GM19238 (cell line): ENCODE results near the gene KRTAP4-12.
"Not testable (repeated sequence)": the region's sequence is repeated elsewhere in the genome, so short reads cannot be mapped to it uniquely, and the experiment has no call there.

Experiments used
- DNase-seq: peaks from one replicate; pipeline ENCODE4 v3.0.0; 2011; ENCODE audit warnings: low spot score; ENCODE audit not compliant: insufficient read length

The KRTAP4-12 gene

DNA sequence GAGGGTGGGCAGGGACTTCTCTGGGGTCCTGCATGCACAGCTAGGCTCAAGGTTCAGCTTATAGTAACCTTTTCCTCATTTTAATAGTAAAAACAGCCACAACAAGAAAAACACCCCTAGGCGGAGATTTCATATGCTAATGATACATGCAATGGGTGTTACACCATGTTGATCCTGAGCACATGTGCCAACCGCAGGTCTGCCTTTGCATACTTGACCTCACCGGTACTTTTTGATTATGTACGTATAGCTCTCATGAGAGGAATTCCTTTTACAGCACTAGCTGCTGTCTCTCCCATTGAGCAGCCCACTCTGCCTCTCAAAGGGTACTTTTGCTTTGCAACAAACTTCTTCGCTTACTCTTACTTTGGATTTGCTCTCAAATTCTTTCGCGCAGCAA lies 27.9 kb downstream of the KRTAP4-12 start:
- no peak for DNase-seq

DNA sequence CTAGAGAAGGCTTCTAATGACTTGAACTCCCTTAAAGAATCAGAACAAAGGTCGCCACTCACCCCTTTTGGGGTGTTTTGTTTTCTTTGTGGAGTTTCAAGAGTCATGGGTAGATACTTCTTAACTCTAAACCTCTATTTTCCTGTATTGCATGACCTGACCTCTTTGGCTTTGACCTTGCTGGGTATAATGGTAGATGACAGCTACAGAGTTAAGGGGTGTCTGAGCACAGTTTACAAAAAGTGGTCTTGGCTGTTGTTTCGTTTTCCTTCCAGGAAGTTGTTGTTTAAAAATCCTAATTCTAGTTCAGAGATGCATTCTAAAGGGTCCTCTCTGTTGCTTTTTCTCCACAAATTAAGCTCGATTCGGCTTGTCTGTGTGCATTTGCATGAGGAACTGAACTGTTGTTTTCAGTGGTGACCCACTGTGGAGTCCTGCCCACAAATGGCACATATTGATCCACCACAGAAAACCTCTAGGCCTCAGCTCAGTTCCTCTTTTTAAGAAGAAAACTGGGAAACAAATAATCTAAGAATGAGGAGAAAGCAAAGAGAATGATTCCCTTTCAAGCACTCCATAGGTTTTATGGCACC lies 35.1 kb downstream of the KRTAP4-12 start:
- not testable (repeated sequence) for DNase-seq

DNA sequence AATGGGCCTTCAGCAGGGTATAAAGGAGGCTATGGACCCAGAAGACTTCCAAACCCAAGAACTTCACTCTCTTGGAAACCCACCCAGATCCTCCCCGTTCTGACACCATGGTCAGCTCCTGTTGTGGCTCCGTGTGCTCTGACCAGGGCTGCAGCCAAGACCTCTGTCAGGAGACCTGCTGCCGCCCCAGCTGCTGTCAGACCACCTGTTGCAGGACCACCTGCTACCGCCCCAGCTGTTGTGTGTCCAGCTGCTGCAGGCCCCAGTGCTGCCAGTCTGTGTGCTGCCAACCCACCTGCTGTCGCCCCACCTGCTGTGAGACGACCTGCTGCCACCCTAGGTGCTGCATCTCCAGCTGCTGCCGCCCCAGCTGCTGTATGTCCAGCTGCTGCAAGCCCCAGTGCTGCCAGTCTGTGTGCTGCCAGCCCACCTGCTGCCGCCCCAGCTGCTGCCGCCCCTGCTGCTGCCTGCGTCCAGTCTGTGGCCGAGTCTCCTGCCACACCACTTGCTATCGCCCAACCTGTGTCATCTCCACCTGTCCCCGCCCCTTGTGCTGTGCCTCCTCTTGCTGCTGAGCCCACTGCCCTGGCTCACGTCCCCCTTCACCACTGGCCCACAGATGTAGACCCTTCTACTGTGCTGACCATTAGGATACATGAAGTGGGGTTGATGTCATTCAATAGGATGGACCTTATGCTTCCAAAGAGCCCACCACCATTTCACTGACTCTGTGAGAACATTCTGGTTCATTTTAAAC lies 39.7 kb downstream of the KRTAP4-12 start, which contains the start of gene KRTAP4-7:
KRTAP4-7 (plus strand) TSS at position 51 of the 757 bp plus-strand sequence; CDS start at position 108, 57 bp downstream.
- DNase-seq, result not testable (repeated sequence)

DNA sequence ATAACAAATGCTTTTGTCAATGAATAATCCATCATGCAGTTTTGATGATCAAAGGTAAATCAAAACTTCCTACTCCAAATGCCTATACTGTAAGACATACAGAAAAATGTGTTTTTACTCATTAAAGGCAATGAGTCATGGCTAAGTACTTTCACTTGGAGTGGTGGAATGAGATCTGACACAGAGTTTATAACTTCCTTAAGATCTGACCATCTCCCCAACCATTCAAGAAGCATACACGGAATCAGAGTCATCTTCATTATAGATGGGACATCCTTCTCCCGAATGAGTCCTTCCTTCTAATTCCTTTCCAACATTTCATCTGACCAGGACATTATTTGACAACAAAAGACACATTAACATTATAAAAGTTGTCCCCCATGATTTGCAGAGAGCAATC lies 40.6 kb downstream of the KRTAP4-12 start:
- DNase-seq, result not testable (repeated sequence)

DNA sequence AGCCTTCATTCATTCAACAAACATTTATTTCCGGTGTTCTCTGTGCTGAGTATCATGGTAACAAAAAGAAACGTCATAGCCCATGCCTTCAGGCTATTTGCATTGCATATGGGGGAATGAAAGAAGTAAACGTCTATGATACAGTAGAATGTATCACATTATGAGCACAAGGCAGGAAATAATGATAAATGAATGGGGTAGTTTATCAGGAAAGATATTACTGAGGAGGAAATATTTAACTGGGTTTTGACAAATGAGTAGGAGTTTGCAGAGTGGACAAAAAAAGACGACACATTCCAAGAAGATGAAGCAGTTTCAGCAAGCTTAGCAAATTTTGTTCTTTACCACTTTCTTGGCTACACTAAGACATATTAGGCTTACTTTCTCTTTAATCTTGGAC lies 41.4 kb downstream of the KRTAP4-12 start:
- no peak for DNase-seq

DNA sequence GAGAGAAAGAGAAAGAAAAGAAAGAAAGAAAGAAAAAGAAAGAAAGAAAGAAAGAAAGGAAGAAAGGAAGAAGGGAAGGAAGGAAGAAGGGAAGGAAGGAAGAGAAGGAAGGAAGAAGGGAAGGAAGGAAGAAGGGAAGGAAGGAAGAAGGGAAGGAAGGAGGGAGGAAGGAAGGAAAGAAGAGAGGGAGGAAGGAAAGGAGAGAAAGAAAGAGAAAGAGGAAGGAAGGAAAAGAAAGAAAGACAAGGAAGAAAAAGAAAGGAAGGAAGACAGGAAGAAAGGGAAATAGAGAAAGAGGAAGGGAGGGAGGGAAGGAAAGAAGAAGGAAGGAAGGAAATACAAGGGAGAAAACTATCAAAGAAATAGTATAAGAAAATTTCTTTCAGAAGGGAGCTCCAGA lies 47.2 kb downstream of the KRTAP4-12 start:
- DNase-seq, result no peak

DNA sequence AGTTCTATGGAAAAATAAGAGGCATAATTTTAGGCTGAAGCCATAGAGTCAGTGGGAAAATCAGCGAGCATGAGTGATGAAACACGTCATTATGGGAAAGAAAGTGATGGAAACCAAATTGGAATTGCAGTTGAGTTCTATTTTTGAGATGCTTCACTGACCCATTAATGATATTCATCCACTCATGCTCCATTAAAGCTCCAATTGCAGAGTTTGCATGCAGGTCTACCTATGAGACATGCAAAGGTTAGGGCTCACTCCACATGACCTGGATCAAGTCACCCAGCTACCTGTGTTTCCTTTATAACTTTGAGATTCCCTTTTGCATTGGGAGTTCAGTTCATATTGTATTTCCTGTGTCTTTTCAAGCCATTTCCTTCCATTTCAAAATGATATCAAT lies 50.3 kb downstream of the KRTAP4-12 start:
- no peak for DNase-seq
